GM23338 (cell line): Measurements from ENCODE around the gene SLC4A4.

ENCODE experiments used
- CREB1 ChIP-seq: fragments of 250-450 bp; sonication (Bioruptor Pico); IDR thresholded peaks from 2 replicates; pipeline ENCODE4 v1.5.0; 2020; ENCODE audit warnings: low read depth, mild to moderate bottlenecking, moderate library complexity
- EZH2 ChIP-seq: fragments of 200-600 bp; sonication (generic); IDR thresholded peaks from one replicate; pipeline ENCODE4 v1.8.0; 2017; ENCODE audit warnings: antibody characterized with exemption, mild to moderate bottlenecking, low read depth; ENCODE audit not compliant: unreplicated experiment
- EZH2phosphoT487 ChIP-seq: fragments of 200-600 bp; sonication (generic); IDR thresholded peaks from one replicate; pipeline ENCODE4 v1.8.1; 2018; ENCODE audit warnings: antibody characterized with exemption; ENCODE audit not compliant: unreplicated experiment
- POLR2AphosphoS5 ChIP-seq: IDR thresholded peaks from 2 replicates; pipeline ENCODE4 v1.6.1; 2016; ENCODE audit warnings: antibody characterized with exemption, low read depth
- STAT1 ChIP-seq: IDR thresholded peaks from one replicate; pipeline ENCODE4 v1.6.1; 2016; ENCODE audit warnings: antibody characterized with exemption; ENCODE audit not compliant: unreplicated experiment
- ZNF114 ChIP-seq: fragments of 250-450 bp; sonication (Bioruptor Pico); IDR thresholded peaks from 2 replicates; pipeline ENCODE4 v1.5.0; 2020; ENCODE audit warnings: mild to moderate bottlenecking, moderate library complexity
- ZNF331 ChIP-seq: fragments of 250-450 bp; sonication (Bioruptor Pico); IDR thresholded peaks from 2 replicates; pipeline ENCODE4 v1.5.0; 2020; ENCODE audit warnings: low read depth, mild to moderate bottlenecking, moderate library complexity
- TF ChIP-seq, protein P1 (sequence below), 2 experiments: fragments of 200-600 bp in 1 of 2; sonication (generic) in 1 of 2; conservative IDR thresholded peaks; 2 replicates each; pipeline versions ENCODE4 v1.5.1 to v1.6.1; 2016 to 2017; ENCODE audit warnings: antibody characterized with exemption in 2 of 2, low read depth in 2 of 2, mild to moderate bottlenecking in 2 of 2, moderate library complexity in 1 of 2
- TF ChIP-seq, protein P2 (sequence below): IDR thresholded peaks from one replicate; pipeline ENCODE4 v1.6.1; 2018; ENCODE audit warnings: antibody characterized with exemption; ENCODE audit not compliant: unreplicated experiment
- TF ChIP-seq, protein P3 (sequence below): IDR thresholded peaks from 2 replicates; pipeline ENCODE4 v1.6.1; 2016; ENCODE audit warnings: antibody characterized with exemption

DNA sequence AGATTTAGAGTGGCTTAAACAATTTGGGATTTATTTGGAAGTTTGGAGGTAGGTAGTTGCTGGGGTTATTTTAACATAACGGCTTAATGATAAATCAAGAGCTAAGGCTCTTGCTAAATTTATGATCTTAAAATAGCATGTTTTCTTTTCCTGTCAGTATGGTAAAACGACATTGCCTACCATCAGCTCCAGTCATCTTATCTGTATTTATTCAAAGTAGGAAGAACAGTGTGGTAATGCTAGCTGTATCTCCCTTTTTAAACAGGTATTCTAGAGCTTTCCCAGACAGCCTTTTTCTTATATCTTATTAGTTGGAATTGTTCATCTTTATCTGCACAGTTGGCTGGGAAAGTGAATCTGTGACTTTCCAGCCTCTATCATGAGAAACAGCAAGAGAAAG lies 110.2 kb downstream of the SLC4A4 start:
- TF ChIP-seq EZH2phosphoT487 (no peak), EZH2 (no peak), ZNF331 (CRISPR knock-in tag) (no peak), POLR2AphosphoS5 (no peak), CREB1 (CRISPR knock-in tag) (no peak), STAT1 (no peak), ZNF114 (CRISPR knock-in tag) (no peak)
- TF ChIP-seq, protein P1, sequence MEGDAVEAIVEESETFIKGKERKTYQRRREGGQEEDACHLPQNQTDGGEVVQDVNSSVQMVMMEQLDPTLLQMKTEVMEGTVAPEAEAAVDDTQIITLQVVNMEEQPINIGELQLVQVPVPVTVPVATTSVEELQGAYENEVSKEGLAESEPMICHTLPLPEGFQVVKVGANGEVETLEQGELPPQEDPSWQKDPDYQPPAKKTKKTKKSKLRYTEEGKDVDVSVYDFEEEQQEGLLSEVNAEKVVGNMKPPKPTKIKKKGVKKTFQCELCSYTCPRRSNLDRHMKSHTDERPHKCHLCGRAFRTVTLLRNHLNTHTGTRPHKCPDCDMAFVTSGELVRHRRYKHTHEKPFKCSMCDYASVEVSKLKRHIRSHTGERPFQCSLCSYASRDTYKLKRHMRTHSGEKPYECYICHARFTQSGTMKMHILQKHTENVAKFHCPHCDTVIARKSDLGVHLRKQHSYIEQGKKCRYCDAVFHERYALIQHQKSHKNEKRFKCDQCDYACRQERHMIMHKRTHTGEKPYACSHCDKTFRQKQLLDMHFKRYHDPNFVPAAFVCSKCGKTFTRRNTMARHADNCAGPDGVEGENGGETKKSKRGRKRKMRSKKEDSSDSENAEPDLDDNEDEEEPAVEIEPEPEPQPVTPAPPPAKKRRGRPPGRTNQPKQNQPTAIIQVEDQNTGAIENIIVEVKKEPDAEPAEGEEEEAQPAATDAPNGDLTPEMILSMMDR (conservative IDR thresholded peaks at IDR 0.05; ENCODE audit: low read depth in 2 of 2): no peak
- TF ChIP-seq, protein P2, sequence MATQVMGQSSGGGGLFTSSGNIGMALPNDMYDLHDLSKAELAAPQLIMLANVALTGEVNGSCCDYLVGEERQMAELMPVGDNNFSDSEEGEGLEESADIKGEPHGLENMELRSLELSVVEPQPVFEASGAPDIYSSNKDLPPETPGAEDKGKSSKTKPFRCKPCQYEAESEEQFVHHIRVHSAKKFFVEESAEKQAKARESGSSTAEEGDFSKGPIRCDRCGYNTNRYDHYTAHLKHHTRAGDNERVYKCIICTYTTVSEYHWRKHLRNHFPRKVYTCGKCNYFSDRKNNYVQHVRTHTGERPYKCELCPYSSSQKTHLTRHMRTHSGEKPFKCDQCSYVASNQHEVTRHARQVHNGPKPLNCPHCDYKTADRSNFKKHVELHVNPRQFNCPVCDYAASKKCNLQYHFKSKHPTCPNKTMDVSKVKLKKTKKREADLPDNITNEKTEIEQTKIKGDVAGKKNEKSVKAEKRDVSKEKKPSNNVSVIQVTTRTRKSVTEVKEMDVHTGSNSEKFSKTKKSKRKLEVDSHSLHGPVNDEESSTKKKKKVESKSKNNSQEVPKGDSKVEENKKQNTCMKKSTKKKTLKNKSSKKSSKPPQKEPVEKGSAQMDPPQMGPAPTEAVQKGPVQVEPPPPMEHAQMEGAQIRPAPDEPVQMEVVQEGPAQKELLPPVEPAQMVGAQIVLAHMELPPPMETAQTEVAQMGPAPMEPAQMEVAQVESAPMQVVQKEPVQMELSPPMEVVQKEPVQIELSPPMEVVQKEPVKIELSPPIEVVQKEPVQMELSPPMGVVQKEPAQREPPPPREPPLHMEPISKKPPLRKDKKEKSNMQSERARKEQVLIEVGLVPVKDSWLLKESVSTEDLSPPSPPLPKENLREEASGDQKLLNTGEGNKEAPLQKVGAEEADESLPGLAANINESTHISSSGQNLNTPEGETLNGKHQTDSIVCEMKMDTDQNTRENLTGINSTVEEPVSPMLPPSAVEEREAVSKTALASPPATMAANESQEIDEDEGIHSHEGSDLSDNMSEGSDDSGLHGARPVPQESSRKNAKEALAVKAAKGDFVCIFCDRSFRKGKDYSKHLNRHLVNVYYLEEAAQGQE: no peak
- TF ChIP-seq, protein P3, sequence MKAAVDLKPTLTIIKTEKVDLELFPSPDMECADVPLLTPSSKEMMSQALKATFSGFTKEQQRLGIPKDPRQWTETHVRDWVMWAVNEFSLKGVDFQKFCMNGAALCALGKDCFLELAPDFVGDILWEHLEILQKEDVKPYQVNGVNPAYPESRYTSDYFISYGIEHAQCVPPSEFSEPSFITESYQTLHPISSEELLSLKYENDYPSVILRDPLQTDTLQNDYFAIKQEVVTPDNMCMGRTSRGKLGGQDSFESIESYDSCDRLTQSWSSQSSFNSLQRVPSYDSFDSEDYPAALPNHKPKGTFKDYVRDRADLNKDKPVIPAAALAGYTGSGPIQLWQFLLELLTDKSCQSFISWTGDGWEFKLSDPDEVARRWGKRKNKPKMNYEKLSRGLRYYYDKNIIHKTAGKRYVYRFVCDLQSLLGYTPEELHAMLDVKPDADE: no peak
